ENCODE results near the gene IRAG1. TPM values are rescaled to one million over a fixed set of nuclear protein-coding genes. Genes with fewer than 3 reads are reported as not detected.
A peak's percentile ranks its signal among the peaks of the same experiment; 100 is the strongest.

Gene IRAG1
- total and polyA plus RNA-seq, 2 donors (not counting 1 experiment from before 2014, with no cell fraction given) = 0.27 to 0.32 TPM

DNA sequence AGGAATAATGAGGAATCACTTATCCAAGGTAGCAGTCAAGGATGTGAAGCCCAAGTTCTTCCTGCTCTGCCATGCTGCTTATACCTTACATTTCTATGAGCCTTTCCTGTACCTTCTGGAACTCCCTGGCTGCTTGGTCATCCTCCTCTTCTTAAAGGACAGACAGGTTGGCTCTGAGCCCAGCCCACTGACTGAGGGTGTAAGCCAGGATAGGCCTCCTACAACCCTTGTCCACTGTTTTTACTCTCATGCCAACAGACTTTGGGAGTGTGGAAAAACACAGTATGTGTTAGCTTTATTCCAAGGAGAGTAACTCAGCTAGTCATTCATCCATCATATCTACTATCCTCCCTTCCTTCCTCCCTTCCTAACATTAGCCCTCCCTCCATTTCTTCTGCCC, 47.5 kb downstream of the IRAG1 start:
- no peak overlapping the region for H2AFZ ChIP-seq (ENCODE audit: insufficient read depth, low read depth, low read length, poor library complexity, severe bottlenecking)
- no peak overlapping the region for H3K9ac ChIP-seq (ENCODE audit: low read length)
- no peak overlapping the region for H3K4me2 ChIP-seq (replicated peaks; ENCODE audit: low read depth, low read length, poor library complexity, severe bottlenecking)
- H3K79me2 ChIP-seq (ENCODE audit: control insufficient read depth, insufficient read depth, low read length) = no peaks in the 10 kb centered on the region
- no peaks in the 10 kb centered on the region for H3K27me3 ChIP-seq (replicated peaks in 1 of 4; ENCODE audit: control extremely low read depth in 1 of 4, control insufficient read depth in 3 of 4, insufficient read depth in 4 of 4, low read length in 3 of 4)
- DNase-seq (no peak), ATAC-seq (ENCODE audit: low read depth) (no peak)
- Mint-ChIP-seq H3K4me1 (peaks cover 80% of the 10 kb centered on the region), H3K27ac (peak overlapping the region; percentile 50), H3K9me3 (ENCODE audit: insufficient read depth) (no peaks in the 10 kb centered on the region), H3K27me3 (no peaks in the 10 kb centered on the region), H3K4me3 (no peak overlapping the region)
- ChIA-PET POLR2A (interaction anchor here (0.5 kb wide), 1 partner anchor 10 kb away, joined by 3 read pairs; no protein-coding TSS in a partner anchor), CTCF (interaction anchor here (0.9 to 2.4 kb wide), 6 partner anchors 8 to 240 kb away, joined by 3 to 11 read pairs (median 4); no protein-coding TSS in a partner anchor)
- no peaks in the 10 kb centered on the region for H3K9me3 ChIP-seq (ENCODE audit: control extremely low read depth in 1 of 3, control insufficient read depth in 2 of 3, insufficient read depth in 1 of 3, low read length in 2 of 3)
- no peak overlapping the region for H3K4me3 ChIP-seq (ENCODE audit: control extremely low read depth in 1 of 5, extremely low read depth in 1 of 5, insufficient read depth in 1 of 5, low read depth in 2 of 5, low read length in 4 of 5)
- no peaks in the 10 kb centered on the region for H3K36me3 ChIP-seq (replicated peaks in 1 of 2; ENCODE audit: control extremely low read depth in 1 of 2, control insufficient read depth in 1 of 2, extremely low read depth in 1 of 2, insufficient read depth in 2 of 2, low read length in 1 of 2)
- peaks cover 64 to 84% of the 10 kb centered on the region in 2 donors for H3K4me1 ChIP-seq (ENCODE audit: control insufficient read depth in 2 of 2, insufficient read depth in 2 of 2, low read length in 2 of 2)
- no peak for TF ChIP-seq EZH2 (IDR thresholded peaks at IDR 0.05; ENCODE audit: borderline replicate concordance, insufficient read depth, low read depth, low read length, poor library complexity, severe bottlenecking)
- no peak for TF ChIP-seq CTCF (IDR thresholded peaks at IDR 0.05)
- H3K27ac ChIP-seq (ENCODE audit: low read length in 2 of 2) = no peak overlapping the region
- intact Hi-C loops (cut with micrococcal nuclease) = loop anchor here (5.0 kb wide), 1 partner anchor 604 kb away; no protein-coding TSS in a partner anchor
- no peaks in the 10 kb centered on the region for H4K20me1 ChIP-seq (ENCODE audit: control insufficient read depth, insufficient read depth, low read length, poor library complexity, severe bottlenecking)

GRCh38 chr11:10645212-10645795, 48.3 kb downstream of the IRAG1 start:
- H3K9me3 Mint-ChIP-seq (ENCODE audit: insufficient read depth) = no peaks in the 10 kb centered on the region
- TF ChIP-seq EZH2 (IDR thresholded peaks at IDR 0.05; ENCODE audit: borderline replicate concordance, insufficient read depth, low read depth, low read length, poor library complexity, severe bottlenecking) = no peak
- no peak for TF ChIP-seq CTCF (IDR thresholded peaks at IDR 0.05)
- ChIA-PET CTCF (interaction anchor here (0.9 to 2.4 kb wide), 6 partner anchors 9 to 239 kb away, joined by 3 to 11 read pairs (median 3); no protein-coding TSS in a partner anchor), POLR2A (no interaction called here)
- H3K4me2 ChIP-seq (replicated peaks; ENCODE audit: low read depth, low read length, poor library complexity, severe bottlenecking) = no peak overlapping the region
- H3K9ac ChIP-seq (ENCODE audit: low read length) = no peak overlapping the region
- no peaks in the 10 kb centered on the region for H4K20me1 ChIP-seq (ENCODE audit: control insufficient read depth, insufficient read depth, low read length, poor library complexity, severe bottlenecking)
- H3K4me1 ChIP-seq (ENCODE audit: control insufficient read depth in 2 of 2, insufficient read depth in 2 of 2, low read length in 2 of 2) = peaks cover 64 to 84% of the 10 kb centered on the region in 2 donors
- H3K4me1 Mint-ChIP-seq = peaks cover 82% of the 10 kb centered on the region
- H3K27ac ChIP-seq (ENCODE audit: low read length in 2 of 2) = no peak overlapping the region
- no peaks in the 10 kb centered on the region for H3K79me2 ChIP-seq (ENCODE audit: control insufficient read depth, insufficient read depth, low read length)
- H2AFZ ChIP-seq (ENCODE audit: insufficient read depth, low read depth, low read length, poor library complexity, severe bottlenecking) = no peak overlapping the region
- WGBS (ENCODE audit: insufficient coverage) = 92% methylated on average over 4 of the region's 6 CpGs
- H3K36me3 ChIP-seq (replicated peaks in 1 of 2; ENCODE audit: control extremely low read depth in 1 of 2, control insufficient read depth in 1 of 2, extremely low read depth in 1 of 2, insufficient read depth in 2 of 2, low read length in 1 of 2) = no peaks in the 10 kb centered on the region
- no peak overlapping the region for H3K4me3 Mint-ChIP-seq
- intact Hi-C loops (cut with micrococcal nuclease) = loop anchor here (5.0 kb wide), 1 partner anchor 603 kb away; no protein-coding TSS in a partner anchor
- ATAC-seq (ENCODE audit: low read depth) (no peak), DNase-seq (no peak)
- no peak overlapping the region for H3K27ac Mint-ChIP-seq
- H3K9me3 ChIP-seq (ENCODE audit: control extremely low read depth in 1 of 3, control insufficient read depth in 2 of 3, insufficient read depth in 1 of 3, low read length in 2 of 3) = no peaks in the 10 kb centered on the region
- no peak overlapping the region for H3K4me3 ChIP-seq (ENCODE audit: control extremely low read depth in 1 of 5, extremely low read depth in 1 of 5, insufficient read depth in 1 of 5, low read depth in 2 of 5, low read length in 4 of 5)
- H3K27me3 ChIP-seq (replicated peaks in 1 of 4; ENCODE audit: control extremely low read depth in 1 of 4, control insufficient read depth in 3 of 4, insufficient read depth in 4 of 4, low read length in 3 of 4) = no peaks in the 10 kb centered on the region
- H3K27me3 Mint-ChIP-seq = no peaks in the 10 kb centered on the region

Data from B cell (primary cell).